Heart left ventricle (tissue), 13 donors: ENCODE data around the gene IGFBP3.

ENCODE experiments used
- POLR2A ChIP-seq, 2 donors: fragments of 450-650 bp; IDR thresholded peaks; one replicate each; pipeline ENCODE4 v1.6.1; 2017; ENCODE audit warnings: antibody characterized with exemption in 2 of 2, mild to moderate bottlenecking in 2 of 2, moderate library complexity in 2 of 2
- TF ChIP-seq, protein P1 (sequence below), 12 donors: fragments of 200-600 bp; sonication (generic) in 4 of 12; IDR thresholded peaks; one replicate each; pipeline versions ENCODE4 v1.5.0 to v1.8.0; 2018 to 2022; ENCODE audit warnings: antibody characterized with exemption in 12 of 12, mild to moderate bottlenecking in 5 of 12
- donor health status: ischemic (EF 13 %, LVEDD 7.1; RV severe dilation, severe dysfunction).
- donor health status: DM: no; HTN: yes; CAD: no.
- donor health status: DM: no; HTN: no; CAD: no.
- donor health status: ischemic (EF 25% LVEDD 6.9; RV normal size, moderate dysfunction).
- donor health status: ischemic (EF 25% LVEDD 5.7; RV mildly dilated, moderate dysfunction).
- donor health status: ischemic (EF 35%, LVEDD 5.7; RV mildly dilated, moderate dysfunction).
- donor health status: nonischemic (EF 11% LVEDD 7.7; RV severe dilation, severe dysfunction).
- donor health status: DM: yes; HTN: yes; CAD: no.
- donor health status: PGD.
- donor health status: ischemic (EF 29% LVEDD 5.4; RV normal size, mild dysfunction).
- donor health status: nonischemic (EF 23%, LVEDD 6.1; RV moderate dilation, normal function).

DNA sequence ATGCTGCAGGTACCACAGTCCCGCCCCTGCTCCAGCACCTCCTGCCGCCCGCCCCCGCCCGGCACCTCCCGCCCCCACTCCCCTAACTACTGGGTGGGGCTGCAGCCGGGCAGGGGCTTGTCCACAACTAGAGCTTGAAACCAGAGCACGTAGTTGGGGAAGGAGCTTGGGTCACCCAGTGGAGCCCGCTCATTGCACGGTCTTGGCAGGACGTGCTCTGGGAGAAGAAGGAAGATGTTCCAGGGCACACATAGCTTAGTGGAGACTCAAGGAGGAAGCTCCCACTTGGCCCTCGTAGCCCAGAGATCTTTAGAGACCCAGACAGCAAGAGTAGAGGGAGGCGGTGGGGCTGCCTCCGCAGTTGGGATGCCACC lies 32.1 kb downstream of the IGFBP3 start:
- no peak for TF ChIP-seq POLR2A (IDR thresholded peaks at IDR 0.05)
- TF ChIP-seq, protein P1, sequence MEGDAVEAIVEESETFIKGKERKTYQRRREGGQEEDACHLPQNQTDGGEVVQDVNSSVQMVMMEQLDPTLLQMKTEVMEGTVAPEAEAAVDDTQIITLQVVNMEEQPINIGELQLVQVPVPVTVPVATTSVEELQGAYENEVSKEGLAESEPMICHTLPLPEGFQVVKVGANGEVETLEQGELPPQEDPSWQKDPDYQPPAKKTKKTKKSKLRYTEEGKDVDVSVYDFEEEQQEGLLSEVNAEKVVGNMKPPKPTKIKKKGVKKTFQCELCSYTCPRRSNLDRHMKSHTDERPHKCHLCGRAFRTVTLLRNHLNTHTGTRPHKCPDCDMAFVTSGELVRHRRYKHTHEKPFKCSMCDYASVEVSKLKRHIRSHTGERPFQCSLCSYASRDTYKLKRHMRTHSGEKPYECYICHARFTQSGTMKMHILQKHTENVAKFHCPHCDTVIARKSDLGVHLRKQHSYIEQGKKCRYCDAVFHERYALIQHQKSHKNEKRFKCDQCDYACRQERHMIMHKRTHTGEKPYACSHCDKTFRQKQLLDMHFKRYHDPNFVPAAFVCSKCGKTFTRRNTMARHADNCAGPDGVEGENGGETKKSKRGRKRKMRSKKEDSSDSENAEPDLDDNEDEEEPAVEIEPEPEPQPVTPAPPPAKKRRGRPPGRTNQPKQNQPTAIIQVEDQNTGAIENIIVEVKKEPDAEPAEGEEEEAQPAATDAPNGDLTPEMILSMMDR (IDR thresholded peaks at IDR 0.05) = no peak
